GM12864 (cell line): ENCODE results near the gene PQBP1.
A peak's percentile ranks its signal among the peaks of the same experiment; 100 is the strongest.

Experiments
- DNase-seq: peaks from one replicate; pipeline ENCODE4 v3.0.0-alpha.2; 2011; ENCODE audit warnings: low read depth
- H3K4me3 ChIP-seq: 2 replicates; pipeline ENCODE4 v1.5.1; 2011; ENCODE audit warnings: mild to moderate bottlenecking, low read depth, low read length, control low read depth
- TF ChIP-seq, protein P1 (sequence below): IDR thresholded peaks from 2 replicates; pipeline ENCODE4 v1.5.1; 2011; ENCODE audit warnings: low read depth, mild to moderate bottlenecking, moderate library complexity, low read length, control low read depth, inconsistent platforms; ENCODE audit errors: missing control alignments

PQBP1 gene

GRCh38 chrX:48911412-48912182 is 13.9 kb downstream of the PQBP1 start, which contains the start of gene SLC35A2:
SLC35A2 (minus strand) TSS chrX:48911646; CDS start chrX:48911636, 10 bp downstream.
- TF ChIP-seq, protein P1, sequence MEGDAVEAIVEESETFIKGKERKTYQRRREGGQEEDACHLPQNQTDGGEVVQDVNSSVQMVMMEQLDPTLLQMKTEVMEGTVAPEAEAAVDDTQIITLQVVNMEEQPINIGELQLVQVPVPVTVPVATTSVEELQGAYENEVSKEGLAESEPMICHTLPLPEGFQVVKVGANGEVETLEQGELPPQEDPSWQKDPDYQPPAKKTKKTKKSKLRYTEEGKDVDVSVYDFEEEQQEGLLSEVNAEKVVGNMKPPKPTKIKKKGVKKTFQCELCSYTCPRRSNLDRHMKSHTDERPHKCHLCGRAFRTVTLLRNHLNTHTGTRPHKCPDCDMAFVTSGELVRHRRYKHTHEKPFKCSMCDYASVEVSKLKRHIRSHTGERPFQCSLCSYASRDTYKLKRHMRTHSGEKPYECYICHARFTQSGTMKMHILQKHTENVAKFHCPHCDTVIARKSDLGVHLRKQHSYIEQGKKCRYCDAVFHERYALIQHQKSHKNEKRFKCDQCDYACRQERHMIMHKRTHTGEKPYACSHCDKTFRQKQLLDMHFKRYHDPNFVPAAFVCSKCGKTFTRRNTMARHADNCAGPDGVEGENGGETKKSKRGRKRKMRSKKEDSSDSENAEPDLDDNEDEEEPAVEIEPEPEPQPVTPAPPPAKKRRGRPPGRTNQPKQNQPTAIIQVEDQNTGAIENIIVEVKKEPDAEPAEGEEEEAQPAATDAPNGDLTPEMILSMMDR, result no peak
- no peak for DNase-seq
- H3K4me3 ChIP-seq, result peak within 1 kb of the TSS; percentile 82

- no peak overlapping the region for H3K4me3 ChIP-seq
- TF ChIP-seq, protein P1, result no peak
Measured at GRCh38 chrX:48913605-48914366, 16.1 kb downstream of the PQBP1 start.

DNA sequence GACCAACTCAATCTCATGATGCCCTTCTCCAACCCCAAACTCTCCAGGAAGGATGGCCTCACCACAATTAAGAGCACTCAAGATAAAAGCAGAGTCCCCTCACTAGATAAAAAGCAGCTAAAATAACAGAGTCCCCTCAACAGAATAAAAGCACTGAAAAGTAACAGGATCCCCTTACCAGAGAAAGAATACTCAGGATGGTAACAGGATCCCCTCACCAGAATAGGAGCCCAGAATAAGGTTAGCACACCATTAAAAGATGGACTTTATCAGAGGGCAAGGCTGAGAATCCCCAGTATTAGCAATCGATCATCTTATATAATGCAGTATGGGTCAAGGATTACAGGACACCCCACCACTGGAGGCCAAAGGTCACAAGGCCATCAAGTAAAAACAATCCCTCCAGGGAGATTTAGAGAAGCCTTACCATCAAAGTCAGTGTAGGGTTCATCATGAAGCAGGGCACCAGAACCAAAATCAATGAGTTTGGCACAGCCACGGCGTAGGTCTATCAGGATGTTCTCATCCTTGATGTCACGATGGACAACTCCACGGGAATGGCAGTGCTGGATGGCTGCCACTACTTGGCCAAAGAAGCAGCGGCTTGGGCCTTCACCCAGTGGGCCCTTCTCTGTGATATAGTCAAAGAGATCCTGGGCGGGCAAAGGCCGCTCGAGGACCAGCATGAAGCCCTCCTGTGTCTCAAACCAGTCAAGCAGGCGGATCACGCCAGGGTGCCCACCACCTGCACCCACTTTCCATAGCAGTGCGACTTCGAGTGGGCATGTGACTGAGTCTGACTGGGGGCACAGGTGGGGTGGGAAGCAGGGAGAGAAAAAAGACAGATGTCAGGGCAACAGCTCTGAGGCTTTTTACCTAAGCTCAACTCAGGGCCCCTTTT is 17.1 kb downstream of the PQBP1 start:
- TF ChIP-seq, protein P1, result no peak
- peak overlapping the region; percentile 88 for H3K4me3 ChIP-seq
- no peak for DNase-seq

More at GRCh38 chrX:48913605-48914366, 16.1 kb downstream of the PQBP1 start:
- no peak for DNase-seq

GRCh38 chrX:48917139-48918001 is 19.6 kb downstream of the PQBP1 start:
- H3K4me3 ChIP-seq, result peak overlapping the region; percentile 88
- TF ChIP-seq, protein P1, result peak; percentile 83
- peak; percentile 66 for DNase-seq

DNA sequence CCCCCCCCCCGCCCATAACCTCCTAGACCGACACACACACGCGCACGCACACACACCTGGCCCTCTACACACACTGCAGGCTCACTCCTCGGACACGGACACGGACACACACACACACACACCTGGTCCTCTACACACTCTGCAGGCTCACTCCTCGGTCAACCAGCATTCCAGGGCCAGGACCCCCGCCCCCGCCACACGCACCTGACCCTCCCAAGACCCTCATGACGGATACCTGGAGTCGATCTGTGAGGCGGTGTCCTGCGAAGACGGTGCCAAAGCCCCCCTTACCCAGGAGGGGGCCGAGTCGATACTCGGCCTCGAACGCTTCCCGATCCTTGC is 20.5 kb downstream of the PQBP1 start:
- H3K4me3 ChIP-seq, result peak overlapping the region; percentile 88
- no peak for DNase-seq
- TF ChIP-seq, protein P1, result no peak
